ENCODE data around the gene ASB8.
"Not testable (repeated sequence)": the region's sequence is repeated elsewhere in the genome, so short reads cannot be mapped to it uniquely, and the experiment has no call there.

The ASB8 gene

GRCh38 chr12:48182631-48183030 lies 25.3 kb upstream of the ASB8 start:
- DNase-seq, result no peak

DNA sequence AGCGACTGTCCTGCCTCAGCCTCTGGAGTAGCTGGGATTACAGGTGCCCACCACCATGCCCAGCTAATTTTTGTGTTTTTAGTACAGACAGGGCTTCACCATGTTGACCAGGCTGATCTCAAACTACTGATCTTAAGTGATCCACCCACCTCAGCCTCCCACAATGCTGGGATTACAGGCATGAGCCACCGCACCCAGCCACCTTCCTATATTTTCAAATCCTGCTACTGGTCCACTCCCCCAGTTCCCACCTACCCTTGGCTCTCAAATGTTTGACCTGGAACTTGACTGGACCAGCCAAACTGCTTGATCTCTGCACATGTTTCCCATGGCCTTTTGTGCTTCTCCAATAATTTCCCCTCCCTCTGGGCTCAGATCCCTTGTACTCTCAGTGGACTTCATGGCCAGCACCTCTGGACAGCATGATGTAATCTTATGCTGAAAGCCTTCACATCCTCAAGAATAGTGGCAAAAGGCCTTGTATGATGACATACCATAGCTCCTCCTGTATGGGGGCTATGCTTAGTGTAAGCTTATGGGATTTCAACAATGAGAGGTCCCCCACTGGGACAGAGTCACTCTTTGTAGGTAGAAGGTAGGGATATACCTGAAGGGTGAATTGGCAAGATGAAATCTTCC lies 23.7 kb upstream of the ASB8 start:
- no peak for DNase-seq

DNA sequence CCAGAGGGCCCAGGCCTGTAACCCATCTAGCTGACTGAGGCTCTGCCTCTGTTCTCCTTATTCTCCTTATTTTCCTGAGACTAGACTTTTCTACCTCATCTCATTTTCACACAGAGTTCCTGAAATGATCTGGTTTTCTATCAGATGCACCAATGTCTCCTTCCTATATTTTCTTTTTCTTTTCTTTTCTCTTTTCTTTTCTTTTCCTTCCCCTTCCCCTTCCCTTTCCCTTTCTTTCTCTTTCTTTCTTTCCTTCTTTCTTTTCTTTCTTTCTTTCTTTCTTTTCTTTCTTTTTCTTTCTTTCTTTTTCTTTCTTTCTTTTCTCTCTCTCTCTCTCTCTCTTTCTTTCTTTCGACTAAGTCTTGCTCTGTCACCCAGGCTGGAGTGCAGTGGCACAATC lies 23.1 kb upstream of the ASB8 start:
- no peak for DNase-seq

DNA sequence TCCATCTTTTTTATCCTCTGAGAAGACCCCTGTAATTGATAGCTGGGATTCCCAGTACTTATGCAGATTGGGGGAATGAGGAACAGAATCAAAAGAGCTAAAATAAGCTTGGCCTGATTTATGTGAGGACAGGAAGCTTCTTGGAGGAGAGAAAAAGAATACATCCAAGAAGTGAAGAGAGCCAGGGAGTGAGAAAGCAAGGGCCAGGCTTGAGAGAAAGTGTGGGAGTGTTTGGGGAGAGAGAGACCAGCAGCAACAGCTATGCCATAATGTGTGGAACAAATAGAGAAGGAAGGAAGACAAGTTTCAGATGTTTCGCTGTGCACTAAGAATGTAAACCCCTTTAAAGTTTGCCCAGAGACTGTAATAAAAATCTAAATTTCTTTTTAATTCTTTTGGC lies 22.2 kb upstream of the ASB8 start:
- no peak for DNase-seq

- DNase-seq, result no peak
Measured at GRCh38 chr12:48177982-48178381, 20.7 kb upstream of the ASB8 start.

- no peak for DNase-seq
Measured at GRCh38 chr12:48176417-48176751, 19.1 kb upstream of the ASB8 start.

- DNase-seq, result no peak
Measured at GRCh38 chr12:48175613-48176416, 18.5 kb upstream of the ASB8 start.

DNA sequence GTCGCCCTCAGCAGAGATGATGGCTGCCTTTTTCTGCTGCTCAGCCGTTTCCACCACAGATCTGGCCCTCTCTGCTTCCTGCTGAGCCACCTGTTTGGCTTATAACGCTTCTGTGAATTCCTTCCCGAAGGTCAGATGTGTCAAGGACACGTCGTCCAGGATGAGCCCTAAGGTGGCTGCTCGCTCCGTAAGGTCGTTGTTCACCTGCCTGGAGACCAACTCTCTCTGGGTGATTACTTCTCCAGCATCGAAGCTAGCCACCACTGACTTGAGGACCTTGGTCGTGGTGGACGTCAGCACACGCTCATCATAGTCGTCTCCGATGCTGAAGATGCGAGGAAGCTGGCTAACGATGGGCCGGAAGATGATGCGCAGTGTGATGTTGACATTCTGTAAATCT lies 11.7 kb upstream of the ASB8 start:
- no peak for DNase-seq

- peak; percentile 34 for DNase-seq
Measured at GRCh38 chr12:48165089-48165981, 8.0 kb upstream of the ASB8 start.

DNA sequence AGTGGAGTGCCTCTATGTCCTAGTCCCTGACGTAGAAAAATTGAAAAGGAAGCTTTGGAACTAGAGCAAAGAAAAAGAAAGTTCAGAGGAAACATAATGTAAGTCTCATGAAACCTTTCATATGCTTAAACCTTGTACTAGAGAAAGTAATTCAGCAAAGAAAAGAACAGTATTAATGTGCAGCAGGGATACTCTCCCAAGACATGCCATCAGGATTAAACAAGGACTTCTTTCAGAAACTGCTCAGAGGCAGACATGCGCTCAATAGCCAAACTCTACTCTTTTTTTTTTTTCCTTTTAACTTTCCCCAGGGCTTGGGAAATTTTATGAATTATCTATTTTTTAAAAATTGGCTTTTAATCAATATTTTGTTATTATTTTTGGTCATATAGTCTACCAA lies 7.1 kb upstream of the ASB8 start:
- no peak for DNase-seq

GRCh38 chr12:48163150-48163747 lies 5.9 kb upstream of the ASB8 start:
- DNase-seq, result no peak

DNA sequence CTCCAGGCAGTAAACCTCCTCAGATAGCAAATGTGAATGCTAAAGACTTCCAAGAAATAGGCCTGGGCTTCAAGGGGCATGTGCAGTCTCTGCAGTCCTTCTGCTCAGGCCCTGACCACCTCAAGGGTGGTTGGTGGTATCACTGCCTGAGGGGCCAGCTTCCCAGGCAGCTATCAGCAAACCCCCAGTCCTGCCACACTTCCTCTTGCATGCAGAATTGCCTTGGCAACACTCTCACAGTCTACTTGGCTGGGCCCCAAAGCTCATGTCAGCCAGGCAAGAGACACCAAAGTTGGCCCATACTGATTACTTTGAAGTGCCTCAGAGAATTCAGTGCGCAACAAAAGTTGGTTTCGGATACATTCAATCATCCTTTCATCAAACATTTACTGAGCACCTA lies 3.5 kb upstream of the ASB8 start:
- DNase-seq, result no peak

DNA sequence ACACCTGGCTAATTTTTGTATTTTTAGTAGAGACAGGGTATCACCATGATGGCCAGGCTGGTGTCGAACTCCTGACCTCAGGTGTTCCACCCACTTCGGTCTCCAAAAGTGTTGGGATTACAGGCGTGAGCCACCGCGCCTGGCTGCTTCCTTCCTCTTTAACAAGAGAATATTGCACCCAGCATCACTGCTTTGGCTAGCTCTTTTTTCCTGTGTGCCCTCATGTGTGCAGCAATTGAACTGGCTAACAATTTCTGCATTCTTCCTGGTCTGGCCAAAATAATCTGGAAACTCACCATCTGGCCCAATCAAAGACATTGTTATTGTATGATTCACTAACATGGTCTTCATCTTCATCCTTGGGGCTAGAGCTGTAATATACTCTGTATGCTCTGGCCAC lies 2.7 kb upstream of the ASB8 start:
- no peak for DNase-seq

GRCh38 chr12:48157889-48158370 lies 615 bp upstream of the ASB8 start:
- no peak for DNase-seq

DNA sequence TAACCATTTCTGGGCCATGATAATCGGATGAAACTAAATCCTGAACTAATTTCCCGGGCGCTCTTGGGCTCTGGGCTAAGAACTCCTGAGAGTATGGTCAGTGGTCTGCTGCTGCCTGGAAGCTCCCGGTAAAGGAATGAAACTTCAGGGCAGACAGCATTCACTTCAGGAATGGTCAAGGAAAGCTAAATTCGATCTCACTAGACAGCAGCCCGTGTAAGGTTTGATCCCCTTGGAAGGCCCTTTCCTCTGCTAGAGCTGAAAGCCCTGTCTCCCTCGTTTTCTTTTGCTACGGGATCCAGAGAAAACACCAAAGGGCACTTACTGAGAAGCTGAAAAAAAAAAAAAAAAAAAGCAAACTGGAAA lies 680 bp downstream of the ASB8 start:
- no peak for DNase-seq

DNA sequence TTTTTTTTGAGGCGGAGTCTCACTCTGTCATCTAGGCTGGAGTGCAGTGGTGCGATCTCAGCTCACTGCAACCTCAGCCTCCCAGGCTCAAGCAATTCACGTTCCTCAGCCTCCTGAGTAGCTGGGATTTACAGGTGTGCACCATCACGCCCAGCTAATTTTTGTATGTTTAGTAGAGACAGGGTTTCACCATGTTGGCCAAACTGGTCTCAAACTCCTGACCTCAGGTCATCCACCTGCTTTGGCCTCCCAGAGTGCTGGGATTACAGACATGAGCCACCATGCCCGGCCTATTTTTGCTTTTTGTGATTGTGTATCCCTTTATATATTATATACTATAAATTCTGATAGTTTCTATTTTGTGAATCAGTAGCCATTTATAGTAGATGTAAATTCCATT lies 1.5 kb downstream of the ASB8 start:
- DNase-seq, result not testable (repeated sequence)

GRCh38 chr12:48151103-48151771 lies 6.1 kb downstream of the ASB8 start:
- no peak for DNase-seq

GRCh38 chr12:48145981-48146380 lies 11.3 kb downstream of the ASB8 start:
- DNase-seq, result no peak

GRCh38 chr12:48143898-48144297 lies 13.4 kb downstream of the ASB8 start:
- no peak for DNase-seq

DNA sequence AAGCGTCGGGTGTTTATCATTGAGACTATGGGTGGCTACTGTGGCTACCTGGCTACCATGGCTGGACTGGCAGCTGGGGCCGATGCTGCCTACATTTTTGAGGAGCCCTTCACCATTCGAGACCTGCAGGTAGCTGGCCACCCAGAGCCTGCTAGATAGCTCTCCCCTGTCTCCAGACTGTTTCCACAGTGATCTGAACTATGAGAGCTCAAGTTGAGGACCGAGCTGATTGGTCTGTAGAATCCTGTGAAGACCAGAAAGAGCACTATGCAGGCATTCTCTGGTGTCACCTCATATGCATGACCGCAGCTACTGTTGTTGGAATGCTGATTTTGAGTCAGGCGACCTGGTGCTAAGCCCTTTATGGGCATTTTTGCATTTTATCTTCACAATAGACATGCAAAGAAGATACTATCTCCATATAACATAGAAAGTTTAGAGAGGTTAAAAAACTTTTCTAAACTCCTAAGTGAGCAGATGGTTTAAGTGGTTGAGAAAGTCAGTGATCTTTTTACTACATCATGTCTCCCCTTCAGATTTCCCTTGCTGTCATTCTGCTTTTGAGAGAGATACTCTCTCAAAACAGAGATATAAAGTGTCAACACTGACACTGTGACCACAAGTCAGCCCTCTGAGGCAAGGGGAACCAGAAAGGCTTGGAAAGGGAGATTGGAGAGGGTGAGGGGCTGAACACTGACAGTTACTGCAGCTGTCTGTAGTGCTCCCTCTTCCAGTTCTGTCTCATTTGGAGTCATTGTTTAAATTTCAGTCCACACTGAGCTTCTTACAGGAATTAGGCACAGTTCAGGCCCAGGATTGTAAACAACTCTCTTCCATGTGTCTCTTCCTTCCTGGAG lies 14.3 kb downstream of the ASB8 start:
- DNase-seq, result no peak

DNA sequence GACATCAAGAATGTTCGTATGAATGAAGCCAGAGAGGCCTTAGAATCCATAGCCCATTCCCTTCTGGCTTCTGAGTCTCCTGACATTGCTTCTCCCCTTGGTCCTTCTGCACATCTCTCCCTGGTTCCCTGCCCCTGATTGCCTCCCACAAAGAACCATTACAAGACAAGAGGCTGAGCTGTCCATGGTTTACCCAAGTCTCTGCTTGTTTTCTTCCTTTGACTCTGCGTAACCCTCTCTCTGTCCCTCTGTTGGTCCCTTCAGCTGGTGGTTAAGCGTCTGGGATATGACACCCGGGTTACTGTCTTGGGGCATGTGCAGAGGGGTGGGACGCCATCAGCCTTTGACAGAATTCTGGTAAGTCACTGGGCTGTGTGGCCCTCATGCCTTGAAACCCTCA lies 22.3 kb downstream of the ASB8 start:
- DNase-seq, result no peak

GRCh38 chr12:48132826-48133225 lies 24.5 kb downstream of the ASB8 start:
- DNase-seq, result no peak

Data from NCI-H748 treated with DMSO at 0.1 percent for 48 hours (cell line).